NT2/D1 (cell line): ENCODE results near the gene OR5AN1.
A peak's percentile ranks its signal among the peaks of the same experiment; 100 is the strongest.
"Not testable (repeated sequence)": the region's sequence is repeated elsewhere in the genome, so short reads cannot be mapped to it uniquely, and the experiment has no call there.

Experiments used
- DNase-seq: peaks from one replicate; pipeline ENCODE4 v3.0.0-alpha.2; 2011; ENCODE audit warnings: low read depth, low spot score
- H3K27me3 ChIP-seq: 2 replicates; pipeline ENCODE4 v1.6.0; 2011; ENCODE audit warnings: mild to moderate bottlenecking; ENCODE audit not compliant: insufficient read length, insufficient read depth
- H3K36me3 ChIP-seq: 2 replicates; pipeline ENCODE4 v1.6.1; 2011; ENCODE audit warnings: mild to moderate bottlenecking, low read length, mixed read lengths; ENCODE audit not compliant: insufficient read depth, insufficient read length
- H3K4me1 ChIP-seq: 2 replicates; pipeline ENCODE4 v1.5.1; 2011; ENCODE audit not compliant: insufficient read depth, insufficient read length
- H3K4me3 ChIP-seq: 2 replicates; pipeline ENCODE4 v1.5.1; 2011; ENCODE audit warnings: low read depth; ENCODE audit not compliant: insufficient read length
- H3K9ac ChIP-seq: 2 replicates; pipeline ENCODE4 v1.6.0; 2011; ENCODE audit warnings: low read depth; ENCODE audit not compliant: insufficient read length
- H3K9me3 ChIP-seq: 2 replicates; pipeline ENCODE4 v1.5.1; 2011; ENCODE audit warnings: mild to moderate bottlenecking, low read length; ENCODE audit not compliant: insufficient read depth
- SUZ12 ChIP-seq: IDR thresholded peaks from 2 replicates; pipeline ENCODE4 v1.6.1; 2011; ENCODE audit not compliant: insufficient read length, insufficient read depth; ENCODE audit errors: extremely low read depth
- YY1 ChIP-seq: IDR thresholded peaks from 2 replicates; pipeline ENCODE4 v1.6.1; 2011; ENCODE audit not compliant: insufficient read length, insufficient read depth
- ZNF274 ChIP-seq: IDR thresholded peaks from 2 replicates; pipeline ENCODE4 v1.6.1; 2011; ENCODE audit warnings: mild to moderate bottlenecking, low read depth, low read length

OR5AN1 gene

DNA sequence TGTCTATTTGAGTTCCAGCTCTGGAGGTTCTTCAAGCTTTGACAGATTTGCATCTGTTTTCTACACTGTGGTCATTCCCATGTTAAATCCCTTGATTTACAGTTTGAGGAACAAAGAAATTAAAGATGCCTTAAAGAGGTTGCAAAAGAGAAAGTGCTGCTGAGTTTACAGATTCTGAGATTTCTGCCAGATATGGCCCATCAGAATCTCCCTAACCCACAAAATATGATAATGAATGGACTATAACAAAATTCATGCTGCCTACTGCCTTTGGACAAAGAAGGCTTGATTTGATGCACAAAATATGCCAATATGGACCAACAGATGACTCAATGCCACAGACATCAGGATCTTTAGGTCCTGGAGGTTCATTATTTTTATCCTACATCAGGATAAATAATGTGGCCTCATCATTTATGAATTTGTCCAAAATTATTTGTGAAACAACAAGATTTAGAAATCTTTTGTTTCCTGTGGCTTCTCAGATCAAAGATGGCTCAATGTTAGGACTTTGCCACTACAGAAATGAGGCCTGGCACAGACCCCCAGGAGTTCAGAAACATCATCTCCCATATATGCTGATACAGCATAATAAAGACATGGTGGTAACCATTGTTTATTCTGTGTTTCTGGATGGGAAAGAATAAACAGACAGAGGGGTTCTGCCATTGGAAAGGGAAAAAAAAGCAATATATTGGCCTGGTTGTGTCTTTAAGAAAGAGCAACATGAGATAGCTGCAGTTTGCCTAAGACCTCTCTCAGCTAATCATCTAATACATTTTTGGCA, 6.7 kb downstream of the OR5AN1 start:
- no peak for DNase-seq
- H3K9me3 ChIP-seq: peaks cover 5% of the 10 kb centered on the region; the same call in 1 of the 2 replicates
- H3K27me3 ChIP-seq: no peaks in the 10 kb centered on the region
- TF ChIP-seq ZNF274 (no peak), YY1 (no peak), SUZ12 (no peak)
- no peaks in the 10 kb centered on the region for H3K36me3 ChIP-seq
- H3K9ac ChIP-seq: no peak overlapping the region
- no peak overlapping the region for H3K4me3 ChIP-seq
- H3K4me1 ChIP-seq: no peaks in the 10 kb centered on the region

DNA sequence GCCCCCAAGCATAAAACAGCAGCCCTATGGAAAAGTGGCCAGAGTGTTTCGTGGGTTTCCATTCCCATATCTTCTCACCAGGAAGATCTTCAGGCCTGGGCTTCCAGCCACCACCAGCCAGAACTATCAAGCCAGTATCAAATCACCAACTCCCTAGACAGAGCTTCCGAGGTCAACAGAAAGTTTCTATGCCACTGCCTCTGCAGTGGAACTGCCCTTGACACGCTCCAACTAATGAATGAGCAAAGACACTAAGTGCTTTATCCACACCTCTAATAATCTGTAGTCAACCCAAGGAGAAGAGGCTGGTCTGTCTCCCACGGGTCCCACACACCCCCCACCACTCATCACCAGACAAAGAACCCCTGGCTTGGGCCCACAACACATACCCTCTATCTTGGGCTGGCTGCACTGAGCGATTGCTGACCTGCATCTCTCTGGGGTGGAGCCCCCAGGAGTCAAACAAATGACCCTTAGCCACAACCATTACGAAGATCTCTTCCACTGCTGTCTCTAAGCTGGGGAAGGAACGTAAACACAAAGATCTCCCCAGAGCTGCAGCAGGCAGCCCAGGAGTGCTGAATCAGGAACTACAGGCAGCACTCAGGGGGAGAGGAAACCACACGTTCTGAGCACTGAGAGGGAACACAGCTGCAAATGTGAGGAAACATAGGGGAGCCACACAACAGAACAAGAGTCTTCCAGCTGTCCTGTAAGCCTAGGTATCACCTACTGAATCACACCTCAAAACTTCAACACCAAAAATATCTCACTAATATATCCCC, 9.7 kb downstream of the OR5AN1 start:
- no peak for DNase-seq
- TF ChIP-seq SUZ12: no peak
- TF ChIP-seq ZNF274: no peak
- no peak for TF ChIP-seq YY1
- Histone ChIP-seq H3K9me3 (peaks cover 19% of the 10 kb centered on the region; the same call in 1 of the 2 replicates), H3K4me3 (no peak overlapping the region), H3K27me3 (no peaks in the 10 kb centered on the region), H3K4me1 (no peaks in the 10 kb centered on the region), H3K36me3 (no peaks in the 10 kb centered on the region), H3K9ac (no peak overlapping the region)

DNA sequence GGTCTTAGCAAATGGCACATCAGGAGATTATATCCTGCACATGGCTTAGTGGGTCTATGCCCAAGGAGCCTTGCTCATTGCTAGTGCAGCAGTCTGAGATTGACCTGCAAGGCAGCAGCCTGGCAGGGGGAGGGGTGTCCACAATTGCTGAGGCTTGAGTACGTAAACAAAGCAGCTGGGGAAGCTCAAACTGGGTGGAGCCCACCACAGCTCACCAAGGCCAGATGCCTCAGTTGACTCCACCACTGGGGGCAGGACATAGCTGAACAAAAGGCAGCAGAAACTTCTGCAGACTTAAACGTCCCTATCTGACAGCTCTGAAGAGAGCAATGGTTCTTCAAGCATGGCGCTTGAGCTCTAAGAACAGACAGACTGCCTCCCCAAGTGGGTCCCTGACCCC, 13.6 kb downstream of the OR5AN1 start:
- not testable (repeated sequence) for H3K4me1 ChIP-seq, H3K36me3 ChIP-seq, H3K4me3 ChIP-seq, H3K9ac ChIP-seq, H3K27me3 ChIP-seq
- peaks cover 19% of the 10 kb centered on the region; the same call in 1 of the 2 replicates for H3K9me3 ChIP-seq
- DNase-seq: peak; percentile 16

DNA sequence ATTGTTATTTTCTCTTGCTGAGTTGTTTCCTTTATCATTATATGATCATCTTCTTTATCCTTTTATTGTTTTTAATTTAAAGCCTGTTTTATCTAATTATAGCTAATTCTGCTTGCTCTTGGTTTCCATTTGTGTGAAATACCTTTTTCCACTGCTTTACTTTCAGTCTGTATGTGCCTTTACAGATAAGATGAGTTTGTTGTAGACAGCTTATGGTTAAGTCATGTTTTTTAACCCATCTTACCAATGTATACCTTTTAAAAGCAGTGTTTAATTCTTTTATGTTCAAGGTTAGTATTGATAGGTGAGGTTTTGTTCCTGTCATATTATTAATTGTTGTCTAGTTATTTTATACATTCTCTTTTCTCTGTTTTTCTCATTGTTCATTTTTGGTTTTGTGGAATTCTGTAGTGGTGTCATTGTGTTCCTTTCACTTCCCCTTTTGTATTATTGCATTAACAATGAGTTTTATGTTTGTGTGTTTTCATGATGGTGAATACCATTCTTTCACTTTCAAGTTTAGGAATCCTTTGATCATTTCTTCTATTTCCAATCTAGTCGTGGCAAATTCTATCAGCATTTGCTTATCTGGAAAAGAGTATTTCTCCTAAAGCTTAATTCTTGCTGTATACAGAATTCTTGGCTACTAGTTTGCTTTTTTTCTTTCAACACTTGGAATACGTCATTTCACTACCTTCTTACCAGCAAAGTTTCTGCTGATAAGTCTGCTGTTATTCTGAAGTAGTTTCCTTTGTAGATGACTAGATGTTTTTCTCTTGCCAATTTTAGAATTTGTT, 21.8 kb downstream of the OR5AN1 start:
- DNase-seq: no peak
- TF ChIP-seq ZNF274: no peak
- TF ChIP-seq SUZ12: no peak
- no peak for TF ChIP-seq YY1
- no peaks in the 10 kb centered on the region for H3K9me3 ChIP-seq
- no peaks in the 10 kb centered on the region for H3K4me1 ChIP-seq
- no peaks in the 10 kb centered on the region for H3K27me3 ChIP-seq
- no peak overlapping the region for H3K4me3 ChIP-seq
- no peaks in the 10 kb centered on the region for H3K36me3 ChIP-seq
- H3K9ac ChIP-seq: no peak overlapping the region

DNA sequence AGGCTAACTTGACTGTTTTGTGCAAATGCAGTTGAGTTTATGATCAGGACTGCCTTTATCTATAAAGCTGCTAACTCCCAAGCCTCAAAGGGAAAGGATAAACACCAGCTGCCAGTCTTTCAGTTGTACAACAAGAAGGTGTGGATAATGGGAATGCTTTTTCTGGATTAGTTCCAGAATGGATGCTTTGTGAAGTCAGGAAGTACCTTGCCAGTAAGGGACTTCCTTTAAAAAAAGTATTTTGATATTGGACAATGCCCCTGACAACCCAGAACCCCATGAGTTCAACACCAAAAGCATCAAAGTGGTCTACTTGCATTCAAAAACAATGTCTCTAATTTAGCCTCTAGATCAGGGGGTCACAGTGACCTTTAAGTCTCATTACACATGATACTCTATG, 35.5 kb downstream of the OR5AN1 start:
- no peak overlapping the region for H3K4me3 ChIP-seq
- no peak for DNase-seq
- H3K27me3 ChIP-seq: no peaks in the 10 kb centered on the region
- no peaks in the 10 kb centered on the region; the same call in 1 of the 2 replicates for H3K9me3 ChIP-seq
- TF ChIP-seq ZNF274 (no peak), SUZ12 (no peak), YY1 (no peak)
- no peaks in the 10 kb centered on the region for H3K36me3 ChIP-seq
- H3K4me1 ChIP-seq: no peaks in the 10 kb centered on the region
- no peak overlapping the region for H3K9ac ChIP-seq

DNA sequence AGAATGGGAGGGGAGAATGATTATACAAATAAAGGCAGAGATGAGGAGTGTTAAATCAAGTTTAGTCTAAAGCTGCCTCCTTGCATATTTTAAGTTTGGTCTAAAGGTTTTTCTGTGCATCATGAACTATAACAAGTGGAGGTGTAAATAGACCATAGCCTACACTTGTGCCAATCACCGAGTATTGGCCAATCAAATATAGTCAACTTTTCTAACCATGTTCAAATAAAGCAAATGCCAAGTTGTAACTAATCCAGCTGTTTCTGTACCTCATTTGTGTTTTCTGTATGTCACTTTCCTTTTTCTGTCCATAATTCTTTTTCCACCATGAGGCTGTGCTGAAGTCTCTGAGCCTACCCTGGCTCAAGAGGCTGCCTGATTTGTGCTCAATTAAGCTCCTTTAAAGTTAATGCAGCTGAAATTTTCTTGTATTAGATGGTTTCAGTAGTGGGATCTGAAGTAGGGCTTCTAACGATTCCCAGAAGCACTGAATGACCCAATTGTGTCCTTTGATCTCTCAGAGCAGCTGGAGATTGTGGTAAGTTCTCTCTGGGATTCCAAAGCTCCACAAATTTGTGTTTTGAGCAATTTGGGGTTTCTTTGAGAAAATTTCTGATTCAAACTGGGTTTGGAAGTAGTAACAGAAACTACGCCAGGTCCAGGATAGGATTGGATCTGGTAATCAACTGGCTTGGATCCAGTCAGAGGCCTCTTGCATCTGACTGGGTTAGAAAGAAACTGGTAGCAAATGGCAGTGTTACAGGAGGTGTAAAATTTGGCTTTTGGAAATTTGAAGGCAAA, 42.0 kb downstream of the OR5AN1 start:
- peaks cover 33% of the 10 kb centered on the region for H3K9me3 ChIP-seq
- H3K9ac ChIP-seq: no peak overlapping the region
- no peaks in the 10 kb centered on the region for H3K4me1 ChIP-seq
- H3K4me3 ChIP-seq: no peak overlapping the region
- TF ChIP-seq YY1 (no peak), SUZ12 (no peak), ZNF274 (no peak)
- DNase-seq: no peak
- no peaks in the 10 kb centered on the region for H3K27me3 ChIP-seq
- no peaks in the 10 kb centered on the region for H3K36me3 ChIP-seq
